Caco-2 (cell line): ENCODE results near the gene TMEM255B. TPM values are rescaled to one million over a fixed set of nuclear protein-coding genes. Genes with fewer than 3 reads are reported as not detected.

ENCODE experiments used
- BruUV-seq: library from RNA; stranded (reverse); fragments of 400-500 nt; replicated peaks from 2 replicates; lab custom pipeline; 2021; lab: Mats Ljungman, UMichigan
- CTCF ChIA-PET: fragments of 300-600 bp; sonication (Branson Sonifier 250); formaldehyde crosslinking; loops from one replicate; lab custom pipeline; 2022; ENCODE audit warnings: antibody characterized with exemption; lab: Charles Lee
- POLR2A ChIA-PET: fragments of 300-600 bp; sonication (Branson Sonifier 250); formaldehyde crosslinking; loops from one replicate; lab custom pipeline; 2022; ENCODE audit warnings: antibody characterized with exemption; lab: Charles Lee
- DNase-seq, 2 experiments: peaks; one replicate each; pipeline versions ENCODE4 v3.0.0 to v3.0.0-alpha.2; 2020 to 2022
- H3K27me3 ChIP-seq: replicated peaks from 2 replicates; pipeline ENCODE4 v1.6.0; 2011; ENCODE audit warnings: low read length; ENCODE audit not compliant: control insufficient read depth, insufficient read depth
- H3K36me3 ChIP-seq: 2 replicates; pipeline ENCODE4 v1.5.1; 2011; ENCODE audit warnings: low read length; ENCODE audit not compliant: control insufficient read depth, insufficient read depth
- H3K4me1 ChIP-seq: fragments of 250-450 bp; sonication (Bioruptor Pico); 2 replicates; pipeline ENCODE4 v1.5.1; 2020; ENCODE audit warnings: mild to moderate bottlenecking
- H3K4me3 ChIP-seq: 2 replicates; pipeline ENCODE4 v1.5.1; 2011; ENCODE audit warnings: low read depth, mild to moderate bottlenecking, control low read depth, low read length
- H3K9me3 ChIP-seq: fragments of 250-450 bp; sonication (Bioruptor Pico); 2 replicates; pipeline ENCODE4 v1.5.1; 2020; ENCODE audit warnings: mild to moderate bottlenecking, moderate library complexity
- H3K27ac Mint-ChIP-seq: one replicate; pipeline ENCODE4 v1.8.0; 2022; ENCODE audit warnings: mixed read lengths; ENCODE audit not compliant: unreplicated experiment
- H3K27me3 Mint-ChIP-seq: one replicate; pipeline ENCODE4 v1.8.0; 2022; ENCODE audit warnings: mixed read lengths; ENCODE audit not compliant: insufficient read depth, unreplicated experiment
- H3K36me3 Mint-ChIP-seq: one replicate; pipeline ENCODE4 v1.8.0; 2022; ENCODE audit warnings: mild to moderate bottlenecking, mixed read lengths; ENCODE audit not compliant: insufficient read depth, unreplicated experiment
- H3K4me1 Mint-ChIP-seq: one replicate; pipeline ENCODE4 v1.8.0; 2022; ENCODE audit warnings: low read depth, mixed read lengths; ENCODE audit not compliant: unreplicated experiment
- H3K4me3 Mint-ChIP-seq: one replicate; pipeline ENCODE4 v1.8.0; 2022; ENCODE audit warnings: mild to moderate bottlenecking, moderate library complexity, mixed read lengths; ENCODE audit not compliant: unreplicated experiment
- H3K9me3 Mint-ChIP-seq: one replicate; pipeline ENCODE4 v1.8.0; 2022; ENCODE audit warnings: mixed read lengths; ENCODE audit not compliant: unreplicated experiment
- intact Hi-C: fragments of 100-400 bp; cut with micrococcal nuclease; formaldehyde crosslinking; loops from one replicate; pipeline ENCODE4 v1.10.0; 2022; ENCODE audit not compliant: unreplicated experiment
- total RNA-seq: library from RNA; stranded (reverse); gene quantifications from 2 replicates; pipeline ENCODE4 v1.2.3, GENCODE V29; 2022
- TF ChIP-seq, protein P1 (sequence below), 2 experiments: fragments of 200-600 bp in 1 of 2; IDR thresholded peaks; 1 replicate in 1 of 2; 2 replicates in 1 of 2; pipeline versions ENCODE4 v1.5.1 to v1.8.0; 2011 to 2022; ENCODE audit warnings: antibody characterized with exemption in 1 of 2, control low read depth in 1 of 2, inconsistent platforms in 1 of 2, low read depth in 1 of 2, low read length in 1 of 2, mild to moderate bottlenecking in 1 of 2, moderate library complexity in 1 of 2; ENCODE audit not compliant: insufficient read depth in 1 of 2, severe bottlenecking in 1 of 2, unreplicated experiment in 1 of 2

TMEM255B gene
- total RNA-seq, 1 experiment from 2014 or later, result 0.82 TPM

DNA sequence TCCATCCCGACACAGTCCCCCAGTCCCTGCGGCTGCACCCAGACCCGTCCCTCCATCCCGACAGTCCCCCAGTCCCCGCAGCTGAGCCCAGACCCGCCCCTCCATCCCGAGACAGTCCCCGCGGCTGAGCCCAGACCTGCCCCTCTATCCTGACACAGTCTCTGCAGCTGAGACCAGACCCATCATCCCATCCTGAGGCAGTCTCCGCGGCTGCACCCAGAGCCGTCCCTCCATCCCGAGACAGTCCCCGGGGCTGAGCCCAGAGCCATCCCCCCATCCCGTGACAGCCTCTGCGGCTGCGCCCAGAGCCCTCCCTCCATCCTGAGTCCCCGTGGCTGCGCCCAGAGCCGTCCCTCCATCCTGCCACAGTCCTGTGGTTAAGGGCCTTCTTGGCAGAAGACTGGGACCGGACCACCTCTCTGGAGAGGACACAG, 28.8 kb upstream of the TMEM255B start:
- TF ChIP-seq, protein P1, sequence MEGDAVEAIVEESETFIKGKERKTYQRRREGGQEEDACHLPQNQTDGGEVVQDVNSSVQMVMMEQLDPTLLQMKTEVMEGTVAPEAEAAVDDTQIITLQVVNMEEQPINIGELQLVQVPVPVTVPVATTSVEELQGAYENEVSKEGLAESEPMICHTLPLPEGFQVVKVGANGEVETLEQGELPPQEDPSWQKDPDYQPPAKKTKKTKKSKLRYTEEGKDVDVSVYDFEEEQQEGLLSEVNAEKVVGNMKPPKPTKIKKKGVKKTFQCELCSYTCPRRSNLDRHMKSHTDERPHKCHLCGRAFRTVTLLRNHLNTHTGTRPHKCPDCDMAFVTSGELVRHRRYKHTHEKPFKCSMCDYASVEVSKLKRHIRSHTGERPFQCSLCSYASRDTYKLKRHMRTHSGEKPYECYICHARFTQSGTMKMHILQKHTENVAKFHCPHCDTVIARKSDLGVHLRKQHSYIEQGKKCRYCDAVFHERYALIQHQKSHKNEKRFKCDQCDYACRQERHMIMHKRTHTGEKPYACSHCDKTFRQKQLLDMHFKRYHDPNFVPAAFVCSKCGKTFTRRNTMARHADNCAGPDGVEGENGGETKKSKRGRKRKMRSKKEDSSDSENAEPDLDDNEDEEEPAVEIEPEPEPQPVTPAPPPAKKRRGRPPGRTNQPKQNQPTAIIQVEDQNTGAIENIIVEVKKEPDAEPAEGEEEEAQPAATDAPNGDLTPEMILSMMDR (IDR thresholded peaks at IDR 0.05; ENCODE audit: insufficient read depth in 1 of 2, low read depth in 1 of 2, low read length in 1 of 2, severe bottlenecking in 1 of 2, unreplicated experiment in 1 of 2), result no peak
- no peak overlapping the region for H3K27ac Mint-ChIP-seq
- Histone ChIP-seq H3K4me1 (peaks cover 4% of the 10 kb centered on the region; the same call in 1 of the 2 replicates), H3K9me3 (peaks cover 25% of the 10 kb centered on the region), H3K4me3 (no peak overlapping the region), H3K27me3 (no peaks in the 10 kb centered on the region), H3K36me3 (no peaks in the 10 kb centered on the region)
- H3K9me3 Mint-ChIP-seq, result no peaks in the 10 kb centered on the region
- no peaks in the 10 kb centered on the region for H3K4me1 Mint-ChIP-seq
- no TSS peak for BruUV-seq
- no peak overlapping the region for H3K4me3 Mint-ChIP-seq
- H3K27me3 Mint-ChIP-seq, result peaks cover 3% of the 10 kb centered on the region
- intact Hi-C loops, result no loop called here
- ChIA-PET CTCF (no interaction called here), POLR2A (no interaction called here)
- no peak for DNase-seq
- peaks cover 19% of the 10 kb centered on the region for H3K36me3 Mint-ChIP-seq

- Histone ChIP-seq H3K36me3 (no peaks in the 10 kb centered on the region), H3K27me3 (no peaks in the 10 kb centered on the region), H3K4me1 (peaks cover 4% of the 10 kb centered on the region; the same call in 1 of the 2 replicates), H3K4me3 (no peak overlapping the region), H3K9me3 (peaks cover 25% of the 10 kb centered on the region)
- BruUV-seq, result no TSS peak
- CTCF ChIA-PET, result no interaction called here
- Mint-ChIP-seq H3K4me3 (no peak overlapping the region), H3K4me1 (no peaks in the 10 kb centered on the region), H3K27ac (no peak overlapping the region), H3K36me3 (peaks cover 18% of the 10 kb centered on the region), H3K27me3 (peaks cover 3% of the 10 kb centered on the region), H3K9me3 (no peaks in the 10 kb centered on the region)
- POLR2A ChIA-PET, result no interaction called here
- DNase-seq, result no peak
- intact Hi-C loops, result no loop called here
- TF ChIP-seq, protein P1 (IDR thresholded peaks at IDR 0.05; ENCODE audit: insufficient read depth in 1 of 2, low read depth in 1 of 2, low read length in 1 of 2, severe bottlenecking in 1 of 2, unreplicated experiment in 1 of 2), result no peak
Measured at GRCh38 chr13:113730831-113731191, 28.2 kb upstream of the TMEM255B start.

- Histone ChIP-seq H3K9me3 (peaks cover 24% of the 10 kb centered on the region), H3K4me1 (peaks cover 5% of the 10 kb centered on the region; the same call in 1 of the 2 replicates), H3K36me3 (no peaks in the 10 kb centered on the region), H3K27me3 (no peaks in the 10 kb centered on the region), H3K4me3 (no peak overlapping the region)
- H3K27ac Mint-ChIP-seq, result no peak overlapping the region
- peak in 1 of 2 experiments; percentile 21 for DNase-seq
- peaks cover 3% of the 10 kb centered on the region for H3K27me3 Mint-ChIP-seq
- CTCF ChIA-PET, result no interaction called here
- TF ChIP-seq, protein P1 (IDR thresholded peaks at IDR 0.05; ENCODE audit: insufficient read depth in 1 of 2, low read depth in 1 of 2, low read length in 1 of 2, severe bottlenecking in 1 of 2, unreplicated experiment in 1 of 2), result peak in 1 of 2 experiments; percentile 12
- H3K9me3 Mint-ChIP-seq, result no peaks in the 10 kb centered on the region
- no peak overlapping the region for H3K4me3 Mint-ChIP-seq
- POLR2A ChIA-PET, result no interaction called here
- no peaks in the 10 kb centered on the region for H3K4me1 Mint-ChIP-seq
- H3K36me3 Mint-ChIP-seq, result peaks cover 15% of the 10 kb centered on the region
- no TSS peak for BruUV-seq
- intact Hi-C loops, result no loop called here
Measured at GRCh38 chr13:113731192-113732175, 27.5 kb upstream of the TMEM255B start.
